ENCODE measurements around the gene PRDM15.

- TF ChIP-seq CTCF (IDR thresholded peaks at IDR 0.05) (no peak), POLR2A (IDR thresholded peaks at IDR 0.05) (no peak), POLR2AphosphoS5 (IDR thresholded peaks at IDR 0.05) (no peak), EP300 (IDR thresholded peaks at IDR 0.05) (no peak)
These were observed 14.0 kb downstream of the PRDM15 start for GRCh38 chr21:41865002-41865777.
